NCI-H82 (cell line): Measurements from ENCODE around the gene SDE2.
"Not testable (repeated sequence)": the region's sequence is repeated elsewhere in the genome, so short reads cannot be mapped to it uniquely, and the experiment has no call there.

Experiments used
- DNase-seq: peaks from one replicate; lab custom pipeline; 2025; lab: John Stamatoyannopoulos, UW

SDE2 gene

DNA sequence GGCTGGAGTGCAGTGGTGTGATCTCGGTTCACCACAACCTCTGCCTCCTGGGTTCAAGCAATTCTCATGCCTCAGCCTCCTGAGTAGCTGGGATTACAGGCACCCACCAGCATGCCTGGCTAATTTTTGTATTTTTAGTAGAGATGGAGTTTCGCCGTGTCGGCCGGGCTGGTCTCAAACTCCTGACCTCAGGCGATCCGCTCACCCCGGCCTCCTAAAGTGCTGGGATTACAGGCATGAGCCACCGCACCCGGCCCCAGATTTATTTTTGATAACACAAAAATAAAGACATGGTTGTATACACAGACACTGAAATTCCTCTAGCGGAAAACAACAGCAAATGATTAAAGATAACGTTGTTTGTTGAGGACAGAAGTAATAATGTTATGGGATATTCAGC, 24.0 kb downstream of the SDE2 start:
- not testable (repeated sequence) for DNase-seq

DNA sequence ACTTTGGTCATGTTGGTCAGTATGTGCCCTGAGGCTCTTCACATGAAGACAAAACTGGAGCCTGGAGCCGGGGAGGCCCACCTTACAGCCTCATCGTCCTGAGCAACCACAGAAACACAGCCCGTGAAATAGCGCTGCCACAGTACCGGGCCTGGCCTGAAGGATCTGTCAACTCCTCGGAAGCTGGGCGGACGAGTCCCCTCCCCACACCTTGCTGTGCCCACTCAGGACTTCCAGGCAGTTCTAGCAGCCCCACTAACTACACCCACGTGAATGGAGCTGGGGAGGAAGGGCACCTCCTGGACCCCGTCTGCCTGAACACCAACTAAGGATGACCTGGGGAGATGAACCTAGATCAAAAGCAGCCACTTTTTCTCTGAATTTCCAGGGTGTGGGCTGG, 24.7 kb downstream of the SDE2 start:
- DNase-seq = no peak

DNA sequence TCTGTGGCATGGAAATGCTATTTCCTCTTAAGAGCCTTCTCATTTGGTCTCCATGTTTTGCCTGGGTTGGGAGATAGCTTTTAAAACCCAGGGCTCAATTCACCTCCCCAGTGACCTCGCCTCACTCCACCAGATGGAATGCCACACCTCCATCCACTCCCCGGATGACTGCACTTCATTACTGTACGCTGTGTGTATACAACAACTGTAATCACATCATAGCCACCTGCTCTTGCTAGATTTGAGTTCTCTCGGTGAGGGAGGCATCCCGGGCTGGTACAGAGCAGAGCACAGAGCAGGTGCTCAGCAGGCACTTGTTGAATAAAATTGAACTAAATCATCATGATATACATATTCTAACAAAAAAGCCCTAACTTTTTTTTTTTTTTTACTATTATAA, 26.0 kb downstream of the SDE2 start:
- peak; percentile 96 for DNase-seq

DNA sequence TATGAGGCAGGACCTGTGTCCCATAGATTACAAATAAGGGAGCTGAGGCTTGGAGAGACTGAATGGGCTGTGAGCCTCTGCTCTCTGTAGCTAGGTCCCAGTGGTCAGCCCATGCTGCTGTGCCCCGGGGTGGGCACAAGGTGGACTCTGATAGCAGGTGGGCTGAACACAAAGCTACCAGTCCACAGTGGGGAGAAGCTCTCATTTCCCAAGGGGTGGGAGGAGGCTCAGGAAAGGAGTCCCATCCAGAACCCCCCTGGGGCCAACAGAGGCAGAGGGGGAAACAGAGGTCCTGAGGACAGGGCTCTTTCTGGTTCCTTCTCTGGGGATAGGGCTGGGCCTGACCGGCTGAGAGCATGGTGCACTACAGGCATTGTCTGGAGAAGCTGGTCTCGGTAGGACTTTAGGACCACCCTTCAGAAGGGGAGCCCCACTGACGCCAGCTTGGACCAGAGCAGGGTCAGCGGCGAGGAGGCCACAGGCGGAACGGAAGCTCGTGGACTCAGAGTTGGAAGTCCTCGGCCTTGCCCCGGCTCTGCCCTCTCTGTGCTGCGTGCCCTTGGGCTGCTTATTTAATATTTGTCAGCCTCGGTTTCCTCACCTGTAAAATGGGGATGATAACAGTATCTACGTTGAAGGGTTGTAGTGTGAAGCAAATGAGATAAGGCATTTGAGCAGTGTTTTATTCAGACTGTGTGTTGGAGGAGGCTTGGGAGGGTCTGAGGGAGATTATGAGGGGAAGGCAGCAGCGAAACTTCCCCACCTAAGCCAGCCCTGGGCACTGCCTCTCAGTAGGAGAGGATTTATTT, 26.6 kb downstream of the SDE2 start:
- no peak for DNase-seq

DNA sequence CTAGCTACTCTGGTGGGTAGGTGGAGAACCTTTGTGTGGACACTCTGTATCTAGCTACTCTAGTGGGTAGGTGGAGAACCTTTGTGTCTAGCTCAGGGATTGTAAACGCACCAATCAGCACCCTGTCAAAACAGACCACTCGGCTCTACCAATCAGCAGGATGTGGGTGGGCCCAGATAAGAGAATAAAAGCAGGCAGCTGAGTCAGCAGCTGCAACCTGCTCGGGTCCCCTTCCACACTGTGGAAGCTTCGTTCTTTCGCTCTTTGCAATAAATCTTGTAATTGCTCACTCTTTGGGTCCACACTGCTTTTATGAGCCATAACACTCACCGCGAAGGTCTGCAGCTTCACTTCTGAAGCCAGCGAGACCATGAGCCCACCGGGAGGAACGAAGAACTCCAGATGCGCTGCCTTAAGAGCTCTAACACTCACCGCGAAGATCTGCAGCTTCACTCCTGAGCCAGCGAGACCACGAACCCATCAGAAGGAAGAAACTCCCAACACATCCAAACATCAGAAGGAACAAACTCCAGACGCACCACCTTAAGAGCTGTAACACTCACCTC, 28.5 kb downstream of the SDE2 start:
- DNase-seq = not testable (repeated sequence)

DNA sequence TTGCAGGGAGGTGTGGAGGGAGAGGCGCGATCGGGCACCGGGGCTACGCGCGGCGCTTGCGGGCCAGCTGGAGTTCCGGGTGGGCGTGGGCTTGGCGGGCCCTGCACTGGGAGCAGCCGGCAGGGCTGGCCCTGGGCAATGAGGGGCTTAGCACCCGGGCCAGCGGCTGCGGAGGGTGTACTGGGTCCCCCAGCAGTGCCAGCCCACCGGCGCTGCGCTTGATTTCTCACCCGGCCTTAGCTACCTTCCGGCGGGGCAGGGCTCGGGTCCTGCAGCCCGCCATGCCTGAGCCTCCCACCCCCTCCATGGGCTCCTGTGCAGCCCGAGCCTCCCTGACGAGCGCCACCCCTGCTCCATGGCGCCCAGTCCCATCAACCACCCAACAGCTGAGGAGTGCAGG, 29.4 kb downstream of the SDE2 start:
- DNase-seq = not testable (repeated sequence)

DNA sequence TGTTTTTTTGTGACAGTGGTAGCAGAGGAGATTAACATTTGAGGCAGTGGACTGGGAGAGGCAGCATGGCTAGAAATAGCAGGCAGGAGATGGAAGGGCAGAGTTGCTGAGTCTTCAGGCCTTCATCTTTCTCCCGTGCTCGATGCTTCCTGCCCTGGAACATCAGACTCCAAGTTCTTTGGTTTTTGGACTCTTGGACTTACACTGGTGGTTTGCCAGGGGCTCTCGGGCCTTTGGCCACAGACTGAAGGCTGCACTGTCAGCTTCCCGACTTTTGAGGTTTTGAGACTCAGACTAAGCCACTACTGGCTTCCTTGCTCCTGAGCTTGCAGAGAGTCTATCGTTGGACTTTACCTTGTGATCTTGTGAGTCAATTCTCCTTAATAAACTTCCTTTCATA, 33.9 kb downstream of the SDE2 start:
- DNase-seq = no peak

DNA sequence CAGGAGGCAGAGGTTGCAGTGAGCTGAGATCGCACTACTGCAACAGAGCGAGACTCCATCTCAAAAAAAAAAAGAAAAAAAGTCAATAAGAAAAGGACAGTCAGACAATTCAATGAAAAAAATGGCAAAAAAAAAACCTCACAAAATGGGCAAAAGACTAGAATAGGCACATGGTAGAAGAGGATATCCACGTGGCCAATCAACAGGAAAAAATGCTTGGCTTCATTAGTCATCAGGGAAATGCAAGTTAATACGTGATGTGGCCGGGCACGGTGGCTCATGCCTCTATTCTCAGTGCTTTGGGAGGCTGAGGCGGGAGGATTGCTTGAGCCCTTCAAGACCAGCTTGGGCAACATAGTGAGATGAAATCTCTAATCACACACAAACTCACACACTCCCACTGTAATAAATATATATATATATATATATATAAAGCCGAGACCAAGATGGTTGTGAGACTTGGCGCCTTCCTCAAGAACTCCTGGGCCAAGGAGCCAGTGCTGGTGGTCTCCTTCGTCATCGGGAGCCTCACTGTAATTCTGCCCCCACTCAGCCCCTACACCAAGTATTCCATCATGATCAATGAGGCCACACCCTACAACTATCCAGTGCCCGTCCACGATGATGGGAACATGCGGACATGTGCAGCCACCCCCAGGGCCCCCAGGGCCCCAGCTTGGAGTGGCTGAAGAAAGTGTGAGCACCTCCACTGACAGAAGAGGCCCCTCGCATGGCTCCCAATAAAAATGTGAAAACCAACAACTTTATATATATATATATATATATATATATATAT, 35.2 kb downstream of the SDE2 start:
- no peak for DNase-seq

DNA sequence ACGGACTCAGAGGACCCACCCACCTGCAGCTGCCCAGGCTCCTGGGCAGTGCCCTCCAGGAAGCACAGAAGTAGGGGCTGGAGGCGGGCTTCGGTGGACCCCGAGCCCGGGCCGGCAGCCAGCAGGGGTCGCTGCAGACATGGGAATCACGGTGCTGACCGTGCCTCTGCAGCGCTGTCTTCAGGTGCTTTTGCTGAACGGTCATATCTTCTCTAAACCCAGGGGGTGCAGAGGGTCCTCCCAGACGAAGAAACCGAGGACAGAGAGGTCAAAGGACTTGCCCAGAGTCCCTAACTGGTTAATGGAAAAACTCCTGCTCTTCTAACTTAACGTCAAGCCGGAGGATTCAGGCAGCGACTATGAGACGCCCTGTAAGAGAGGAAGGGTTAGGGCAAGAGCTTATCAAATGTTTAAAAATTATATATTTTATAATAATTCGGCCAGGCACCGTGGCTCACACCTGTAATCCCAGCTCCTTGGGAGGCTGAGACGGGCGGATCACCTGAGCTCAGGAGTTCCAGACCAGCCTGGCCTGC, 36.6 kb downstream of the SDE2 start:
- DNase-seq = peak; percentile 80

DNA sequence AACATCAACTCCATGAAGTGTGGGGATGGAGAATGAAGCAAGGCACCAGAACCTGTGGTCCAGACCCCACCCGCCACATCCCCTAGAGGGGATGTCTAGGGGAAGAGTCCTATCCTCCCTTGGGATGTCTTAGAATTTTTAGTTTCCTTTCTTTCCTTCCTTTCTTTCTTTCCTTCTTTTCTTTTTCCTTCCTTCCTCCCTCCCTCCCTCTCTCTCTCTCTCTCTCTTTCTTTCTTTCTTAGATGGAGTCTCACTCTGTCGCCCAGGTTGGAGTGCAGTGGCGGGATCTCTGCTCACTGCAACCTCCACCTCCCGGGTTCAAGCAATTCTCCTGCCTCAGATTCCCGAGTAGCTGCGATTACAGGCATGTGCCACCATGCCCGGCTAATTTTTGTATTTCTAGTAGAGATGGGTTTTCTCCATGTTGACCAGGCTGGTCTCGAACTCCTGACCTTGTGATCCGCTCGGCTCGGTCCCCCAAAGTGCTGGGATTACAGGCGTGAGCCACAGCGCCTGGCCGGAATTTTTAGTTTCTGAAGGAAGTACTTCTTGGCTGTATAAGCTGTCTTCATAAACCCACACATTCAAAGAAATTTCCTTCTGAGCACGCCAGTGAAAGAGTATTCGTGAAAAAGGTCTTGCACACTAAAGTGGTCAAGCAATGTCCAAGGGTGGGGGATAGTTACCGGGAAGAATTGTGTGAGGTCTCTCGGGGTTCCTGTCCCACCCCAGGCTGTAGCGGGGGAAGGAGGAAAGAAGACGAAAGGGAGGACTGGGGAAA, 37.3 kb downstream of the SDE2 start:
- no peak for DNase-seq

DNA sequence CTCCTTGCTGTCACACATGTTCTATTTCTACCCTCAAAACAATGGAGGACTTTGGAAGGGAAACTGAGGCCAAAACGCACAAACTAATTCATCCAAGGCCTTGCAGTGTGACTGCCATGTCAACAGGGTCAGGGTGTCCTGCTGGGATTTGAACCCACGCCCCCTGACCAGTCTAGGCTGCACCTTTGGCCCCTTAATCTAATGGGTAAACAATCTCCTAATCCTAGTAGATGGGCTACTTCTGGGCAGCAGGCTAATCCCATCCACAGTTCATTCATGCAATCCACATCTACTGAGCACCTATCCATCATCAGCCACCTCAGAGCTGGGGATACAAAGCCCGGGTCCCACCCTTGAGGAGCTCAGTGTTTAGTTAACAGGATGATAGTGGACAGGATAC, 41.1 kb downstream of the SDE2 start:
- peak; percentile 41 for DNase-seq

DNA sequence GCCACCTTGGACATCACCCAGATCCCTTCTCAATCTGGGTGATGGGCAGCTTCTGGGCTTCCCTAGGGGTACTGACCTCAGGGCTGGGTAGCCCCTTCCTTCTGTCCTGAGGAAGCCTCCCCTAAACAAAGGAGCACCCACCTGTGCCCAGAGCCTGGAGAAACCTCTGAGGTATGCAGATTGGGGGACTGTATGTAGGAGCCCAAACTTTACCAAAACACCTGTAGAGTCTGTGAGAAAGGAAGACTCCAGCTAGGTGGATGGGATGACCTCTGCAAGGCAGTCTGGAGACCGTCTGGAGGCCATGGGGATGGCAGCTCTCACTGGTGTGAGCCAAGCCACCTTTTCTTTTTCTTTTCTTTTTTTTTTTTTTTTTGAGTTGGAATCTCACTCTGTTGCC, 44.4 kb downstream of the SDE2 start:
- no peak for DNase-seq

DNA sequence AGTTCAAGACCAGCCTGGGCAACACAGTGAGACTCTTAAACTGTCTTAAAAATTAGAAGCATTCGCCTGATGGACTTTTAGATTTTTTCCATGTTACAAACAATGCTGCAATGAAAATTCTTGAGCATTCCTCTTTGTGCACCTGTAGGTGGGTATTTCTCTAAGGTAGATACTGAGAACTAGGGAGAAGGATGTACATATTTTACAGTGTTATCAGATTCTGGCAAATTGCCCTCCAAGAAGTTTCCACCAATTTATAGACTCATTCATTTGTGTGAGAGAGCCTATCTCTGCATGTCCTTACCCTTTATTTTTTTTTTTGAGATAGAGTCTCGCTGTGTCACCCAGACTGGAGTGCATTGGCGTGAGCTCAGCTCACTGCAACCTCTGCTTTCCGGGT, 45.8 kb downstream of the SDE2 start:
- DNase-seq = no peak

DNA sequence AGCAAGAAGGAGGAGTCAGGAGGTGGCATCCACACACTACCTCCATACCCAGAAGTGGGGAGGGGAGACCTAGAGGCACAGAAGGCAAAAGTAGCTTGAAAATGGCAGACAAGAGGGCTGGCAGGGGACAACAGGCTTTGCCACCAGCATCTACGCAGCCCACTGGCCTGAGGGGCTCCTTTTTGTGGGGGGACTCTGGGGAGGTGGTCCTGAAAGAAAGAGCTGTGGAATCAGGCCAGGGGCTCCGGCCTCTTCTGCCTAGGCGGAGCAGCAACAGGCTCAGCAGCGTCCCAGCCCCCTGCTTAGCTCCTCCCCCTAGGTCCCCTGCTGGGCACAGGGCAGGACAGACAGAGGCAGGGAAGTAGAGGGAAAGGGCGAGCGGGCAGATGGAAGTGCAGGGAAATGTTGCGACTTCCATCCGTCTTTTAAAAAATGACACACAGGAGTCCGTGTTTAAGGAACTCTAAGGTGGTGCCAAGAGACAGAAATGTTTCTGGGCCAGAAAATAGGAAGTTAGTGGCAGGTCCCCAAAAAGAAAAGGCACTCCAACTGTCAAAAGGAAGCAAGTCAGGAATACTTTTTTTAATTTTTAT, 48.1 kb downstream of the SDE2 start:
- peak; percentile 45 for DNase-seq

DNA sequence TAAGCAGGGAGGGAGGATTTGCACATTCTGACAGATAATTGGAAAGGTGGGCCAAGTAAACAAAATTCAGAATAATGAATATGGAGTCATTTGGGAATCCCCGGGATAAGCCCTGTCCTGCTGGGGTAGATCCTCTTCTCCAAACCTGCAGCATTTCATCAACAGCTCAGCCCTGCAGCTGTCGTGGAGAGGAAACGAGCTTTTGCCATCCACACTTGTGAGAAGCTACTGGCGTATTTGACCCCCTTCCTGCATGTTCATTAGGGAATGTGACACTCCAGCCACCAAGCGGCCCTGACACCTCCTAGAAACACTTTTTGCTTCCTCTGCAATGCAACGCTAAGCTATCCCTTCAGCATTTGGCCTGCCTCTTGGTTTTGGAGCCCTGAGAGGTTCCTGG, 50.1 kb downstream of the SDE2 start:
- no peak for DNase-seq

DNA sequence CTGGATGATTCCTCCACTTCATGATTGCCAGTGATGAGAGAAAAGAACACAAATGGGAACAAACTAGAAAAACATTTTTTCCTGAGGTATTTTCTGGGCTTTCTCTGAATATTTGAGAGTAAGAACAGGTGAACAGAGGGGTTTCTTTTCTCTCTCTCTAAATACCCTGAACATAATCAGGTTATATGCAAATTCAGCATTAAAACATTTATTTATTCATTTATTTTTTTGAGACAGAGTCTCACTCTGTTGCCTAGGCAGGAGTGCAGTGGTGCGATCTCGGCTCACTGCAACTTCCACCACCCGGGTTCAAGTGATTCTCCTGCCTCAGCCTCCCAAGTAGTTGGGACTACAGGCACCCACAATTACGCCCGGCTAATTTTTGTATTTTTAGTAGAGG, 52.3 kb downstream of the SDE2 start:
- DNase-seq = no peak

DNA sequence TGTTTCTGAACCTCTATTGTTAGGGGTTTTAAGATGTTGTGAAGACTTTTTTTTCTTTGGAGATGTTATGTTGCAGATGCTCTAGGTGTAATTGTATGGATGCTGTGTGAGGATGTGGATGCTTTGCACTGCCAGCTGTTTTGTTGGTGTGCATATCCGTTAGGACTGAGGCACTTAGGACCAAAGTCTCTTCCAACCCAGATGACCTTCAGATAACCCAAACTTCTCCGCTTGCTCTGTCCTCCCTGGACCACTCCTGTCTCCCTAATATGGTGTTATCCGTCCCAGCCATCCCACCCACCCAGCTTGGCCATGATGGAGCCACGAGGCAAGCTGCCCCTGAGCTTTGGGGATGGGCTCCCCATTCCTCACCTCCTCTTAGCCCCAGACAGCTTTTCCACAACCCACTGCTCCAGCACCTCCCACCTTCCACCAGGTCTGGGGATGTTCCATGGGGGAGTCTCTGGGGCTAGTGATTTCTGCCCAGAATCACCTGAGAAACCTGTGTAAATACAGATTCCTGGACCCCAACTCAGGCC, 53.0 kb downstream of the SDE2 start:
- DNase-seq = no peak

DNA sequence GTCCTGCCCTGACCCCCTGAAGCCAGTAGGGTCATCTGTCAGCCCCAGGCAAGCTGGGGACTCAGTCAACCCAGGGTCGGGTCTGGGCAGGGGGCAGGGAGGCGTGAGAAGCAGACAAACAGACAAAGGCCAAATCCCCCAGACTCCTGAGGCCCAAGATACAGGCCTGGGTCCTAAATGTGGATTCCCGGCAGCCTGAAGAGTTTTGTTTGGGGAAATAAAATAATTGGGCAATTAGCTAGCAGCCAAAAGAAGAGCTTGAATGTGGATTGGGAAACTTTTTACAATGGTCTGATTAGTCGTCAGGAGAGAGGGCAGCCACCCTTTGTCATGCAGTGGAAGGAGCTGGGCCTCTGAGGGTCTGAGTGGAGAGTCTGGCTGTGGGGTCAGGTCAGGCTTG, 53.6 kb downstream of the SDE2 start:
- DNase-seq = no peak

DNA sequence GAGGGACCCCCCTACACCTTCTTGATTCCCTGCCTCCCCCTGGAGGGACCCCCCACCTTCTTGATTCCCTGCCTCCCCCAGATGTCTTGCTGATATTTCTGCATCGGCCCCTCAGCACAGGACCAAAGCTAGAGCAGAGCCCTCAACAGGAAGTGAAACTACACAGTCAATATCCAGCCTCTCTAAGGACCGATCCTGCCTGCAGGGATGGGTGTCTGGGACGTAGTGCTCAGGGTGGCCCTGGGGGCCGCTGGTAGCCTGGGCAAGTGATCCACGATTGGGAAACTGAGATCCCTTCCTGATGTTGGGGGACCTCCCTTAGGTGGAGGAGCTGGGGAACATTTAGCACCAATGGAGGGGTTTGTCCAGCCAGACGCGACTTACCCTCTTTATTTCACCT, 54.2 kb downstream of the SDE2 start:
- DNase-seq = no peak

DNA sequence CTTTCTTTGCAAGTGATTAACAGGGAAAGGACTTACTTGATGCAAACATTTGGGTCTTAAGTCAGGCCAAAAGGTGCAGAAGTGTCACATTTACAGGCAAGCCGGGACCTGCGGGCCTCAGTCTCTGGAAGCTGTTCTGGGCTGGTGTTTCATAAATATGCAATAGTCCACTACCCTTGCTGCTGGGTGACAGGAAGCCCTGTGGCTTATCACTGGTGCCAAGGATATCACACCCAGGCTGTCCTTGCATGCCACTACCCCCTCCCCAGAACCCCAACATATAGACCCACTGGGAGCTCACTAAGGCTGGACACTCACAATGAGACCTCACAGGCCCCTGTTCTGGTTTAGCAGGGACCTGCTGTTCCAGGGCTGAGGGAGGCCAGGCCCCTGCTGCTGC, 54.8 kb downstream of the SDE2 start:
- no peak for DNase-seq

DNA sequence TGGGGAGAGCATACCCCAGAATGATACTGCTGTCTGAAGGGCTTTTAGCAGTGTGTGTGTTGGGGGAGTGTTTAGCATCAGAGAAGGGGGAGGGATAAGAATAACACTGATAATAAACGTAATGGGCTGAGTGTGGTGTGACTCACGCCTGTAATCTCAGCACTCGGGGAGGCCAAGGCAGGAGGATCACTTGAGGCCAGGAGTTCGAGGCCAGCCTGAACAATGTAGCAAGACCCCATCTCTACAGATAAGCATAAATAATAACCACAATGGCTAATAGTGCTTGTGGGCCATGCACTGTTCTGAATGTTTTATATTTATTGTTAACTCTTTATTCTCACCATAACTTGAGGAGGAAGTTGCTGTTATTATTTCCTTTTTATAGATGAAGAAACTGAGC, 55.6 kb downstream of the SDE2 start:
- no peak for DNase-seq
